GM18867 (cell line): Measurements from ENCODE around the gene ESPN.

Experiments
- ATAC-seq: cut with Tn5 transposase; IDR thresholded peaks from one replicate; pipeline ENCODE4 v1.9.1; 2021; ENCODE audit warnings: mild to moderate bottlenecking, moderate library complexity; ENCODE audit not compliant: unreplicated experiment

ESPN gene

DNA sequence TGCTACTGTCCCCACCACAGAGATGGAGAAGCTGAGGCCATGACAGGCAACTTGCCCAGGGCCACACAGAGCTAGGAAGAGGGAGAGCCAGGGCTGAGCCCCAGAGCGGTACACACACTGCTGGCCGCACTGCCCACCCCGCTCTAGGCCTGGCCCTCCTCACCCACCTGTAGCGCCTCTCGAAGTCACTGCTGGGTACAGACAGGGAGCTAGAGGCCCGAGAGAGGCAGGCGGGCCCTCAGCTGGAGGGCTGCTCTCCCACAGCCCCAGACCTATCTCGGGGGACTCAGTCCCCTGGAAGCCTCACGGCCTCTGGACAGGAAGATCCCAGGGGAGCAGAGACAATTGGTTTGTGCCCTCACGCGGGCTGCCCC is 84.2 kb downstream of the ESPN start:
- ATAC-seq = no peak

DNA sequence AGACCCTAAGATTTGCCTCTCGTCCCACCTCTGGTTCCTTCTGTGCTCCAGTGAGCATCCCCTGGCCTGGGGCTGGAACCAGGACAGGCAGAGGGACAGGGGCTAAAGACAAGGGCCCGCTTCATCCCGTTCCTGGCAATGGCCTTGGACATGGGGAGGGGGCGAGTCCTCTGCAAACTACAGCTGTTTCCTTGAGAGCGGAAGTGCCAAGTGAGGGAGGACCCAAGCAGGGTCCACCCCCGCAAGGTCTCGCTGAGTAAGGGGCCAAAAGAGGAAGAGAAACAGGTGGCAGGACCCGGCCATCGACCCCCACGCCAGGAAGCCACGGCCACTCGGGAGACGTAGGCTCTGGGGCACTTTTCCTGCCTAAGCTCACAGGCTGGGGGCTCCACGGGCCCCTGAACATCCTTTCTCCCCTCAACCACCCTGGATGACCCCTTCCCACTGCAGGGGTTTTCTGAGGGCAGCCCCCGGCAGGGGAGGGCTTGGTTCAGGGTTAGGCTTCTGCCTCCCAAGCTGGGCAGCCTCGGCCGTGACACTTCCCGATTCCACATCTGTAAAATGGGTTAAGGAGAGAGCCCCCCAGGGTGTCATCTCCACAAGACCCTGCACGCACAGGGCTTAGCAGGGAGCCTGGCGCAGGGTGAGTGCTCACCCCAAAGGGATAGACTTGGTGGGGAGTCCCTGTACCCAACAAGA is 84.8 kb downstream of the ESPN start:
- no peak for ATAC-seq

DNA sequence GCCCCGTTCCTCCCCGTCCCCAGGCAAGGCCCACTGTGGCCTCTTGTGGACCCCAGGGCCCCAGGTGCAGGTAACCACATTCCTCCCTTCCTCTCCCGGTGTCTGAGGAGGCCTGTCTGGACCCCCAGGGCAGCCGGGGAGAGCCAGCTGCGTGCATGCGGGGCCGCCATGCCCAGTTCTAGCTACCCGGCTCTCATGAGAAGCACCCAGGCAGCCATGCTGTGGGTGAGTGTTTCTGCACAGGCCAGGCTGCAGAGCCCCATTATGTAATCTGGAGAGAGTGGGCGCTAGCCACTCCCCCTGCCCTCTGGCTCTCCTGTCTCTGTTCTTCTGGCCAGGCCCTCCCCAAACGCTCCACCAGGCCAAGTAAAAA is 85.3 kb downstream of the ESPN start:
- ATAC-seq = no peak

DNA sequence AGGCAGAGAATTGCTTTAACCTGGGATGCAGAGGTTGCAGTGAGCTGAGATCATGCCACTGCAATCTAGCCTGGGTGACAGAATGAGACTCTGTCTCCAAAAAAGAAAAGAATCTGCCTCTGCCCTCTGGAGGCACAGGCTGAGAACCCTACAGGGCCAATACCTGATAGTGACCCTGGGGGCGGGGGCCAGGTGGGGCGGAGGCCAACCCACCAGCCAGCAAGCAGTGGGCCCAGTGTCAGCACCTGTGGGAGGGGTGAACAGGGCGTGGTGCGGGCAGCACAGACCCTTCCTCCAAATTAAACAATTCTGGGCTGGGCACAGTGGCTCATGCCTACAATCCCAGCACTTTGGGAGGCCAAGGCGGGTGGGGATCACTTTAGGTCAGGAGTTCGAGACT is 85.9 kb downstream of the ESPN start:
- ATAC-seq = no peak
